ENCODE measurements around the gene THRB. TPM values are rescaled to one million over a fixed set of nuclear protein-coding genes. Genes with fewer than 3 reads are reported as not detected.

The THRB gene
- total RNA-seq, 3 donors from 2014 or later = not detected

DNA sequence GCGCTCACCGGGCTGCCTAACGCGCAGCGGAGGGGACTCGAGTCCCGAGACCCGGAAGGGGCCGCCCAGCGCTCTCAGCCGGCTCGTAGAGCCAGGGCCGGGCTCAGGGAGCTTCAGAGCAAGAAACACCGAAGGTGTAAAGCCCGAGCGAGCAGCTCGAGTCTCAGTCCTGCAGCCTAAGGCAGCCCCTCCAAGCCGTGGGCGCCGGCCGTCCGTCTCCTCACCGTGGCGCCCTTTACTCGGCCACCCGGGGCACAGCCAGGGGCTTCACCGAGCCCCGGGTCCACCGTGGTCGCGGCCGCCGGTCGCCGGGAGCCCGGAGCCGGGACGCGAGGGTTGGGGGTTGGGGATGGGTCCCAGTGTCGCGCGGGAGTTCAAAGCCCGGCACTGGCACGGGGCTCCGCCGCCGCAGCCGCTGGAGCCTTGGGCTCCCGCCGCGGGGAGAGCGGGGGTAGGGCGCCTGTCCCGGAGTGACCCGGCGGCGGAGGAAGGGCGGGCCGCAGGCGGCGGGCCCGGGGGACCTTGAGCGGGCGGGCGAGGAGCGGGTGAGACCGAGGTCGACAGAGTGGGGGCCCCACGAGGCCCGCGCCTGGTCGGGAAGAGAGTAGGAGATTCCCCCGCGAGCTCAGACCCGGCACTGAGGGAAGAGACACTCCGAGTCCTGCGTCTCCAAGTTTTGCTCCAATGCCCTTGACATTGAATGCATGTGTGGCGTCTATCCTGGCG, 26.9 kb upstream of the THRB start:
- peaks cover 46% of the 10 kb centered on the region for H3K27me3 Mint-ChIP-seq (ENCODE audit: low read depth)
- H3K9me3 Mint-ChIP-seq = no peaks in the 10 kb centered on the region
- H3K4me3 Mint-ChIP-seq = no peak overlapping the region
- peak; percentile 35 to 49 for ATAC-seq
- H3K4me1 Mint-ChIP-seq (ENCODE audit: low read depth) = no peaks in the 10 kb centered on the region
- DNase-seq = no peak
- no peaks in the 10 kb centered on the region for H3K36me3 Mint-ChIP-seq (ENCODE audit: insufficient read depth)

DNA sequence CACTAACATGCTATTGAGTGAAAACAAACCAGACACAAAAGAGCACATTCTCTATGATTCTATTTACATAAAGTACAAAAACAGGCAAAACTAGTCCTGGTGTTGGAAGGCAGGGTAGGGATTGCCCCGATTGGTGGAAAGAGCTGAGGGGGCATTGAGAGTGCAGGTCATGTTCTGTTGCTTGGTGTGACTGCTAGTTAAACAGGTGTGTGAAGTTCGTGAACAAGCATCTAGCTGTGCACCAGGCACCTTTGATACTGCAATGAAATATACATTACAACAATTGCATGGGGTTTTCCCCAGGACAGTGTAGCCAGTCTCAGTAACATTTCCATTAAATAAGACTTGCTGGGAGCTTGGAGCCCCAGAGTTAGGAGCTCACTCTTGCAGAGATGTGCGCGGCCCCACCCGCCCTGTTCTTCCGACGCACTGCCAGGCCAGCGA, 26.3 kb upstream of the THRB start:
- ATAC-seq (no peak), DNase-seq (no peak)
- Mint-ChIP-seq H3K4me1 (ENCODE audit: low read depth) (no peaks in the 10 kb centered on the region), H3K9me3 (no peaks in the 10 kb centered on the region), H3K36me3 (ENCODE audit: insufficient read depth) (no peaks in the 10 kb centered on the region), H3K4me3 (no peak overlapping the region), H3K27me3 (ENCODE audit: low read depth) (peaks cover 46% of the 10 kb centered on the region)

DNA sequence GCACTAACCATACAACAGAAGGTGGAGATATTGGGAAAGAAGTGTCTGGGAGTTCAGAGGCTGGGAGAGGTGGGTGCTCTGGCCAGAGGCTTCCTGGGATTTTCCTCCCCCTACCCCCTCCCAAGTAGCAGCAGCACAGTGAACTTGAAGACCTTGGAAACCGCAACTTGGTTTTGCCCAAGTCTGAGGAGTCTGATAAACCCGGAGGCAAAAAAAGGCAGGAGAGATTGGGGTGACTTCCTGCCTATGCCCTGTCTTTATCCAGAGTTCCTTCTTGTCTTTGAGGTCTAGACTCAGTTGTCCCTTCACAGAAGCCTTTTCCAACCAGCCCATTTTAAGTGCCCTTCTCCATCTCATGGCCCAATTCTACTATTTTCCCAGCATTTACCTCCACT, 25.4 kb upstream of the THRB start:
- DNase-seq = no peak
- Mint-ChIP-seq H3K4me1 (ENCODE audit: low read depth) (no peaks in the 10 kb centered on the region), H3K4me3 (no peak overlapping the region), H3K27me3 (ENCODE audit: low read depth) (peaks cover 46% of the 10 kb centered on the region), H3K36me3 (ENCODE audit: insufficient read depth) (no peaks in the 10 kb centered on the region), H3K9me3 (no peaks in the 10 kb centered on the region)
- ATAC-seq = no peak

DNA sequence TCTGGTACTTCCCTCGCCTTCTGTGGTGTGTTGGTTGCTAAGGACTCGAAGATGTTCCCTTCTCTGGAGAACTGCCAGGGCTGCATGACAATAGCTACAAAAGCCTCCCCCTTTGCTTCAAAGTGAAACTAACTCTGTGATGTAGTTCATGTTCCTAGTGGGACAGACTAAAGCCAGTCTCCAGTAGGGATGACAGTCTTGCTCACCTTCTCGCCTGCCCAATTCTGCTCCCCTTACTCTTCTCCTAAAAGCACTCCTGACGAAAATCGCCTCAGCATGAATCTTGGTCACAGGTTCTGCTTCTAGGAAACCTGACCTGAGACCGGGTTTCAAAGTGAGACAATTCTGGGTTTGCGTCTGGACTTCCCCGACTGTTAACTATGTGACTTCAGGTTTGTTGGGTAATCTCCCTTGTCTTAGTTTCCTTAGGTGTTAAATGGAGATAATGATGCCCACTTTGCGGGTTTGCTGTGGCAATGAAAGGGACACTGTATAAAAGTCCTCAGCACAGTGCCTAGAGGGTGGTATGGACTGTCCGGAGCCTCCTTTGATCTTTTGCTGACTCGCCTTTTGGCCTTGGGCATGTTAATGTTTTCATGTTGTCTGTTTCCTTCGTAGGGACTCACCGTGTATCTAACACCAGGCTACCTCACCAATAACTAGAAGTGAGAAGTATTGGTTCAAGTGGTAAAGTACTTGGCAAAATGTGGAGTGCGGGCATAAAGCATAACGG, 24.9 kb upstream of the THRB start:
- H3K9me3 Mint-ChIP-seq = no peaks in the 10 kb centered on the region
- no peak for ATAC-seq
- H3K4me1 Mint-ChIP-seq (ENCODE audit: low read depth) = no peaks in the 10 kb centered on the region
- no peak for DNase-seq
- H3K4me3 Mint-ChIP-seq = no peak overlapping the region
- H3K27me3 Mint-ChIP-seq (ENCODE audit: low read depth) = peaks cover 46% of the 10 kb centered on the region
- H3K36me3 Mint-ChIP-seq (ENCODE audit: insufficient read depth) = no peaks in the 10 kb centered on the region

DNA sequence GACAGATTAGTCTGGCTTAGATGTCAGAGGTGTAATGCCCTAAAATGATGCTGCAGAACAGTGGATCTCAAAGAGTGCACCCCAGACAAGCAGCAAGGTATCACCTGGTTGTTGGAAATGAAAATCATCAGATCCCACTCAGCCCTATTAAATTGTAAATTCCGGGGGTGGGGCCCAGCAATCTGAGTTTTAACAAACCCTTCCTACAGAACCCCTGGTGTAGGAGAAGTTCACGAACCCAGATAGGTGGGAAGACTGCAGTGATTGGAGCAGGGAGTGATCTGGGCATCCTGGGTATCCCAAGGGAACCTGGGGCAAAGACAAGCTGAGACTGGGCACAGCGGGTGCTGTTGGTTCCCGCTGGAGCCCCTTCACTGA, 24.3 kb upstream of the THRB start:
- H3K4me1 Mint-ChIP-seq (ENCODE audit: low read depth) = no peaks in the 10 kb centered on the region
- ATAC-seq (no peak), DNase-seq (no peak)
- no peaks in the 10 kb centered on the region for H3K9me3 Mint-ChIP-seq
- H3K4me3 Mint-ChIP-seq = no peak overlapping the region
- H3K36me3 Mint-ChIP-seq (ENCODE audit: insufficient read depth) = no peaks in the 10 kb centered on the region
- peaks cover 41% of the 10 kb centered on the region for H3K27me3 Mint-ChIP-seq (ENCODE audit: low read depth)

DNA sequence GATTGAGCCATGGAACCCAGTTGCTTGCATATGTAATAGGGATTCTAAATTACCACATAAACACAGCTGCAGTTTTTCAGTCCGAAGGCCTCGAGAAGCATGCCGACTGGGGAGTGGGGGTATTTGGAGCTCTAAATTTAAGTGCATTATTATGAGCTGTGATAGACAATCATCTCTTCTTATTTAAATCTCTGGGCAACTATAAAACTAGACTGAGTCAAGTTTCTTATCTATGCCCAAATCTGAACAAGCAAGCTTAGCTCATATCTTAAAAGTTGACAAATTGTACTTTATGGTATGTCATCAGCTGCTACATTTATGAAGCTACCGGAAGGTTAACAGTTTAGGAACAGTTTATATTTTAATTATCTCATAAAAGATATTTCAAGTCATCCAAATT, 19.5 kb upstream of the THRB start:
- DNase-seq (no peak), ATAC-seq (no peak)
- no peaks in the 10 kb centered on the region for H3K36me3 Mint-ChIP-seq (ENCODE audit: insufficient read depth)
- no peaks in the 10 kb centered on the region for H3K4me1 Mint-ChIP-seq (ENCODE audit: low read depth)
- H3K4me3 Mint-ChIP-seq = no peak overlapping the region
- H3K9me3 Mint-ChIP-seq = no peaks in the 10 kb centered on the region
- peaks cover 7% of the 10 kb centered on the region for H3K27me3 Mint-ChIP-seq (ENCODE audit: low read depth)

DNA sequence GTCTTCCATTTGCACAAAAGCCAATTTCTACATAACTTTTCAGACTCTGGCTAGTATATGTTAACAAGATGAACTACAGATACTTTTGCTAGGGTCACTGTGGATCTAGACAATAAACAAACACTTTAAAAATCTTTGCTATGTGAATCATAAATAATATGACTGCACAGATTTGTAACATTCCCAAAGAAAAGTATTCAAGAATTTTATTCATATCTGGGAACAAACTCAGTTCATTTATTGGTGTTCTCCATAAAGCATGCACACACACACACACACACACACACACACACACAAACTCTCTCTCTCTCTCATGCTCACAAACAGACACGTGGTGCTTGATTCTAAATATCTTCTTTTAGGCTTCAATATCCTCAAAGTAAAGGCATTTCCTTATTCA, 18.8 kb upstream of the THRB start:
- no peak for ATAC-seq
- no peaks in the 10 kb centered on the region for H3K9me3 Mint-ChIP-seq
- DNase-seq = no peak

DNA sequence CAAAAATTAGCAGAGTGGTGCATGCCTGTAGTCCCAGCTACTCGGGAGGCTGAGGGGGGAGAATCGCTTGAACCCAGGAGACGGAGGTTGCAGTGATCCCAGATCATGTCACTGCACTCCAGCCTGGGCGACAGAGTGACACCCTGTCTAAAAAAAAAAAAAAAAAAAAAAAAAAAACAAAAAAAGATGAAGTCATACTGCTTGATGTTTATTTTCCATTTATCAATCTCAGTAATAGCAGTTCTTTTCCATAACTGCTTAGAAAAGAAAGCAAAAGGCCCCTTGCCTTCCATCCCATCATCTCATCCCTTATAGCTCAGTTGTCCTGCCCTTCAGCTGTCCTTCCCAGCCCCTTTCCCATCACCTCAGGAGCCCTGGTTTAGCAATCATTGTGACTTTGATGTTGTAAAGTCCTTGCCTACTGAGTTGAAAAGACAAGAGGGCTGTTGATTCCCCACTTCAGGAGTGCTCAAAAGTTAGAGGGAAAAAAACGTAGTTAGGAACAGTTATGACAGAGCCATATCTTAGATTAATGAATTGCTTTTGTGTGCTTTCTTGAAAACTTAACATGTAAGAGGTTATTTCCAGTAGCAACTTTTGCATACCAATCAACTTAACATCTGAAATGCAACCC, 18.0 kb upstream of the THRB start:
- no peaks in the 10 kb centered on the region for H3K4me1 Mint-ChIP-seq (ENCODE audit: low read depth)
- DNase-seq = no peak
- H3K4me3 Mint-ChIP-seq = no peak overlapping the region
- H3K36me3 Mint-ChIP-seq (ENCODE audit: insufficient read depth) = no peaks in the 10 kb centered on the region
- no peak for ATAC-seq
- H3K27me3 Mint-ChIP-seq (ENCODE audit: low read depth) = peaks cover 2% of the 10 kb centered on the region
- no peaks in the 10 kb centered on the region for H3K9me3 Mint-ChIP-seq

More for the DNA sequence above, 18.8 kb upstream of the THRB start:
- Mint-ChIP-seq H3K27me3 (ENCODE audit: low read depth) (peaks cover 3% of the 10 kb centered on the region), H3K36me3 (ENCODE audit: insufficient read depth) (no peaks in the 10 kb centered on the region), H3K4me3 (no peak overlapping the region), H3K4me1 (ENCODE audit: low read depth) (no peaks in the 10 kb centered on the region)

DNA sequence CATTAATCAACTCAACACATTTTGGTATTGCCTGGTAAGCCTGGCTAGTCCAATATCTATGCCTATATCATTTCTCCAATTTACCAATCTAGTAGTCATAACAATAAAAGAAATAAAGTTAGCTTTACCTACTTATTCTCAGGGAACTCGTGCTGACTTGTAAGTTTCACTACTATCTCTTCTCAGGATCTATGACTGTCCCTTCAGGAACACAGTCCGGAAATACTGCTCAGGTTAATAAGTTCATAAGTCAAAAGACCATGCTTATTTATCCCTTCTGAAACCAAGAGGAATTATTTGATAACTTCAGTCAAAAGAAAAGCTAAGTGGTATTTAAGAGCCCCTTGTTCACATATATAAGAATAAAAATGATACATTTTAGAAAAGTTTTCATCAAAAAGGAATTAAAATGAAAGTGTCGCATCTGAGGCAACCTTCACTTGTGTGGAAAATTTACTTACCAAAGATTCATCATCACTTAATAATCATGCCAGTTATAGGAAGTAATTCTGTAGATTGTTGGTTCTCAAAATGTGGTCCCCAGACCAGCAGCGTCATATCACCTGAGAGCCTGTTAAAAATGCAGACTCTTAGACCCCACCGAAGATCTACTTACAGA, 15.5 kb upstream of the THRB start:
- no peaks in the 10 kb centered on the region for H3K4me1 Mint-ChIP-seq (ENCODE audit: low read depth)
- ATAC-seq (no peak), DNase-seq (no peak)
- H3K4me3 Mint-ChIP-seq = no peak overlapping the region
- H3K27me3 Mint-ChIP-seq (ENCODE audit: low read depth) = peaks cover 2% of the 10 kb centered on the region
- no peaks in the 10 kb centered on the region for H3K9me3 Mint-ChIP-seq
- no peaks in the 10 kb centered on the region for H3K36me3 Mint-ChIP-seq (ENCODE audit: insufficient read depth)

DNA sequence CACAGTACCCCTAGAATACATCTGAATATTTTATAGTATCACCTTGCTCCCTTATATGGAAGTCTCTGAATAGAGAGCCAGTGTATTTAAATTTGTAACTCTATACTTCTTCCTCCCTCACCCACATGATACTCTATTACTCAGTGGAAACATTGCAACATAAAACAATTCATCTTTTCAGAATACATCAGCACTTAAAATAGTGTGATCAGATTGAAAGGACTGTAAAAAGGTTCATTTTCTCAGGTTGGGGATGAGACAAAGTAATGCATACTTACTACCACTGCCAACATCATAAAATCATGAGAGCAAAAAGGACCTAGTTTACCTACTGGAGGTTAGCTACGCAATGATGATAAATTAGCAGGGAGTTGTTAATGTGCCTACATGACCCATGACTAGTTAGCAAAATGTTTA, 13.8 kb upstream of the THRB start:
- H3K4me1 Mint-ChIP-seq (ENCODE audit: low read depth) = no peaks in the 10 kb centered on the region
- no peaks in the 10 kb centered on the region for H3K36me3 Mint-ChIP-seq (ENCODE audit: insufficient read depth)
- no peak for DNase-seq
- H3K27me3 Mint-ChIP-seq (ENCODE audit: low read depth) = peaks cover 2% of the 10 kb centered on the region
- ATAC-seq = no peak
- no peak overlapping the region for H3K4me3 Mint-ChIP-seq
- no peaks in the 10 kb centered on the region for H3K9me3 Mint-ChIP-seq

DNA sequence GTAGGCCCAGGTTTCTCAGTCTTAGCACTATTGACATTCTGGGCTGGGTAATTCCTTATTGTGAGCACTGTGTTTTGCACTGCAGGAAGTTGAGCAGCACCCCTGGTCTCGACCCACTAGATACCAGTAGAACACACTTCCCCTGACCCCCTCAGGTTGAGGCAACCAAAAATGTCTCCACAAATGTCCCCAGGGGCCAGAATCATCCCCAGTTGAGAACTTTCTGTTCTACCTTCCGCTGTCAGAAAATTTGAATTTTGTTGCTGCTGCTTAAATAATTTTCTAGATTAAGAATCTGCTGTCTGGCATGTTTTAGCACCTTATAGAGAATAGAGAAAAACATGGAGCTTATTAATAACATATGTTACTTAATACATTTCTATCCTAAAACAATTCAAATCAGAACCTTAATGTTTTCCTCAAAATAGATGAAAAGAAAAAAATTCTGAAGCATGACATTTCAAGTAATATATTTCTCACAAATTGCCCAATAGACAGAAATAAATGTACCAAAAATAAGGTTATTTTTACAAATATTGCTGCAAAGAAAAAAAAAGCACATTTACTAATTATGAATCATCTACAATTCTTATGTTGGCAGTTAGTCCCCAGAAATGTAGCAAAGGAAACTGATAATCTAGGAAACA, 13.2 kb upstream of the THRB start:
- no peaks in the 10 kb centered on the region for H3K4me1 Mint-ChIP-seq (ENCODE audit: low read depth)

DNA sequence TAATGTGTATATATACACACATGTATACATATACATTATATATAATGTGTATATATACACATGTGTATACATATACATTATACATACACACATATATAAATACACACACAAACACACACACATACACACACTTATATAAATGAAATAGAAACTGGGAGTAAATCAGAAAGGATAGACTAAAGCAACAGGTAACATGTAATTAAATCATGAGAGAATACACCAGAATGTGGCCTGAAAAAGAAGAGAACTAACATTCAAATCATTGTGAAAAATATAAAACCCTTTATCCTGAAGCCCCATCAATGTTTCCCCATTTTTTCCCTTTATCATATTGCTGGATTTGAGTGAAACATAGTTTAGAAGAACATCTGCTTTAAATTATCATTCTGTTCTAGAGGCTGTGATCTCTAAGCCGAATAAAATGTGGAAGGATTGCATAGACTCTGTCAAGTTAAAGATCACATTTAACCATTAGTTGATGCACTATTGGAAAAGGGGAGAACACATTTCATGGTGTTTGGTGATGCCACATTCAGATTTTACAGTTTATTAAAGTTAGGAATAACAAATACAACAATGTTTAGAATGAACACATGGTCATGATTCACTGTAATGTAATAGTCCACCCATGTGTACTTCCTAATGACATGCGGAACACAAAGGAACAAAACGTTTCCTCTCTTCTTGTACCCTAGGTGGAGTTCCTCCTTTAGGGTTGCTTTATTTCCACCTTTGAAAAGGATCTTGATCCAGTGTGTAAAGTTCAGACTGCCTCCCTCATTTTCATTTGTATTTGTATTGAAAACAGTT, 12.5 kb upstream of the THRB start:
- Mint-ChIP-seq H3K4me1 (ENCODE audit: low read depth) (no peaks in the 10 kb centered on the region), H3K27me3 (ENCODE audit: low read depth) (peaks cover 2% of the 10 kb centered on the region), H3K9me3 (no peaks in the 10 kb centered on the region), H3K36me3 (ENCODE audit: insufficient read depth) (no peaks in the 10 kb centered on the region), H3K4me3 (no peak overlapping the region)
- ATAC-seq (no peak), DNase-seq (no peak)

More for the DNA sequence above, 13.2 kb upstream of the THRB start:
- Mint-ChIP-seq H3K27me3 (ENCODE audit: low read depth) (peaks cover 2% of the 10 kb centered on the region), H3K36me3 (ENCODE audit: insufficient read depth) (no peaks in the 10 kb centered on the region), H3K4me3 (no peak overlapping the region), H3K9me3 (no peaks in the 10 kb centered on the region)
- ATAC-seq (no peak), DNase-seq (no peak)

DNA sequence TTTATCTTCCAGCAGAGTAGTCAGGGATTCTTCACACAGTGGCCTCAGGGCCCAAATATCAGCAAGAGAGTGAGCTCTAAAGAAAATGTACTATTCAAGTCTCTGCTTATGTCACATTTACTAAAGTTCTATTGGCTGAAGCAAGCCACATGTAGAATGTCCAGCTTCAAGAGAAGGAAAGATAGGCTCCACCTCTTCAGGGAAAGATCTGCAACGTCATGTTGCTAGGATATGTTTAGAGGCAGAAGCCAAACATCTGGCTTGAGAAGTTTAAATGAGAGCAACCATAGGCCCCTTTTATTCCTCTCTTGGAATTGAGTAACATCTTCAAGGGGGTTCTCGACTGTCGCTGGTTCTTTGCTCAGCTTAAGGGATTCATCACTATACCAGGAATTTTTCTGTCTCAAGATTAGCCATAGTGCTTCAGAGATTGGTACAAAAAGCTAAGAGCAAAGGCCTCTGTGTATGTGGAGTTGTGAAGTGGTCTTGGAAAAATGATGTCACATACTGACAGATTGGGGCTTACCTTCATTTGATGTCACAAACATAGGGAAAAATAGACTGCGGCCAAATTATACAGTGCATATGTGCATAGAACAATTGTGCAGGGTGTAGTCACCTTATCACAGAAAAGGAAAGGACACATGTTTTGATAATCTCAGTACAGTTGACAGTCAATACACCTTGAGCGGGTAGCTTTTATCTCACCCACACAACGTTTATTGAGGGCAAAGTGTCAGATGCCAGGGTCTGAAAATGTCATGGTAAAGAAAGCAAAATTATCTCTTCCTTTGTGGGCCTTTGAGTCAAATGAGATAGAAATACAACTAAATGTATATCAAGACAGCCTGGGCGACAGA, 11.3 kb upstream of the THRB start:
- H3K4me1 Mint-ChIP-seq (ENCODE audit: low read depth) = no peaks in the 10 kb centered on the region

More for the DNA sequence above, 11.3 kb upstream of the THRB start:
- DNase-seq (no peak), ATAC-seq (no peak)
- H3K9me3 Mint-ChIP-seq = no peaks in the 10 kb centered on the region
- peaks cover 3% of the 10 kb centered on the region for H3K27me3 Mint-ChIP-seq (ENCODE audit: low read depth)
- no peak overlapping the region for H3K4me3 Mint-ChIP-seq
- no peaks in the 10 kb centered on the region for H3K36me3 Mint-ChIP-seq (ENCODE audit: insufficient read depth)

Measured in activated T-cell treated with anti-CD3 and anti-CD28 coated beads, Interleukin-2, amount 50 U/mL, for 4 hours (primary cell).